Measurements from ENCODE around the gene RAB31. TPM values are rescaled to one million over a fixed set of nuclear protein-coding genes. Genes with fewer than 3 reads are reported as not detected.

The RAB31 gene
- total RNA-seq, 2 donors from 2014 or later = 4.7 to 16.0 TPM

- intact Hi-C loops (cut with DNase I) = no loop called here
- TF ChIP-seq CTCF (IDR thresholded peaks at IDR 0.05) = no peak
- Histone ChIP-seq H3K36me3 (no peaks in the 10 kb centered on the region), H3K9ac (ENCODE audit: low read depth in 2 of 2, low read length in 2 of 2) (no peak overlapping the region), H3K27me3 (no peaks in the 10 kb centered on the region), H3K9me3 (no peaks in the 10 kb centered on the region), H3K4me1 (no peaks in the 10 kb centered on the region), H3K27ac (no peak overlapping the region), H3K4me3 (no peak overlapping the region)
- DNase-seq = no peak
These were observed 49.9 kb downstream of the RAB31 start for GRCh38 chr18:9757827-9758621.

- H3K27ac ChIP-seq = no peak overlapping the region
- intact Hi-C loops (cut with DNase I) = no loop called here
- TF ChIP-seq CTCF (IDR thresholded peaks at IDR 0.05) = no peak
These were observed 50.5 kb downstream of the RAB31 start for GRCh38 chr18:9758624-9759075.

GRCh38 chr18:9760641-9761040 is 52.5 kb downstream of the RAB31 start:
- TF ChIP-seq CTCF (IDR thresholded peaks at IDR 0.05) = no peak
- no peak overlapping the region for H3K4me3 ChIP-seq
- H3K27me3 ChIP-seq = no peaks in the 10 kb centered on the region
- no peak overlapping the region for H3K27ac ChIP-seq
- intact Hi-C loops (cut with DNase I) = no loop called here
- H3K36me3 ChIP-seq = no peaks in the 10 kb centered on the region
- DNase-seq = no peak
- H3K9ac ChIP-seq (ENCODE audit: low read depth in 2 of 2, low read length in 2 of 2) = no peak overlapping the region
- no peaks in the 10 kb centered on the region for H3K4me1 ChIP-seq
- no peaks in the 10 kb centered on the region for H3K9me3 ChIP-seq

More at GRCh38 chr18:9758624-9759075, 50.5 kb downstream of the RAB31 start:
- Histone ChIP-seq H3K9me3 (no peaks in the 10 kb centered on the region), H3K9ac (ENCODE audit: low read depth in 2 of 2, low read length in 2 of 2) (no peak overlapping the region), H3K4me3 (no peak overlapping the region), H3K4me1 (no peaks in the 10 kb centered on the region), H3K36me3 (no peaks in the 10 kb centered on the region), H3K27me3 (no peaks in the 10 kb centered on the region)
- no peak for DNase-seq

GRCh38 chr18:9762526-9762925 is 54.4 kb downstream of the RAB31 start:
- Histone ChIP-seq H3K36me3 (no peaks in the 10 kb centered on the region), H3K9ac (ENCODE audit: low read depth in 2 of 2, low read length in 2 of 2) (no peak overlapping the region), H3K27me3 (no peaks in the 10 kb centered on the region), H3K27ac (no peak overlapping the region), H3K9me3 (no peaks in the 10 kb centered on the region), H3K4me3 (no peak overlapping the region), H3K4me1 (no peaks in the 10 kb centered on the region)
- TF ChIP-seq CTCF (IDR thresholded peaks at IDR 0.05) = no peak
- DNase-seq = no peak
- intact Hi-C loops (cut with DNase I) = no loop called here

GRCh38 chr18:9763157-9763556 is 55.1 kb downstream of the RAB31 start:
- intact Hi-C loops (cut with DNase I) = no loop called here
- no peaks in the 10 kb centered on the region for H3K36me3 ChIP-seq
- H3K4me1 ChIP-seq = no peaks in the 10 kb centered on the region
- no peak overlapping the region for H3K4me3 ChIP-seq
- no peak for DNase-seq
- no peak for TF ChIP-seq CTCF (IDR thresholded peaks at IDR 0.05)
- H3K27me3 ChIP-seq = no peaks in the 10 kb centered on the region
- no peak overlapping the region for H3K27ac ChIP-seq
- H3K9ac ChIP-seq (ENCODE audit: low read depth in 2 of 2, low read length in 2 of 2) = no peak overlapping the region
- H3K9me3 ChIP-seq = no peaks in the 10 kb centered on the region

Measured in colonic mucosa (tissue), 4 donors.